Measurements from ENCODE around the gene NUDCD3. TPM values are rescaled to one million over a fixed set of nuclear protein-coding genes. Genes with fewer than 3 reads are reported as not detected.

Gene NUDCD3
- total RNA-seq, 1 experiment from 2014 or later: 71.9 TPM

DNA sequence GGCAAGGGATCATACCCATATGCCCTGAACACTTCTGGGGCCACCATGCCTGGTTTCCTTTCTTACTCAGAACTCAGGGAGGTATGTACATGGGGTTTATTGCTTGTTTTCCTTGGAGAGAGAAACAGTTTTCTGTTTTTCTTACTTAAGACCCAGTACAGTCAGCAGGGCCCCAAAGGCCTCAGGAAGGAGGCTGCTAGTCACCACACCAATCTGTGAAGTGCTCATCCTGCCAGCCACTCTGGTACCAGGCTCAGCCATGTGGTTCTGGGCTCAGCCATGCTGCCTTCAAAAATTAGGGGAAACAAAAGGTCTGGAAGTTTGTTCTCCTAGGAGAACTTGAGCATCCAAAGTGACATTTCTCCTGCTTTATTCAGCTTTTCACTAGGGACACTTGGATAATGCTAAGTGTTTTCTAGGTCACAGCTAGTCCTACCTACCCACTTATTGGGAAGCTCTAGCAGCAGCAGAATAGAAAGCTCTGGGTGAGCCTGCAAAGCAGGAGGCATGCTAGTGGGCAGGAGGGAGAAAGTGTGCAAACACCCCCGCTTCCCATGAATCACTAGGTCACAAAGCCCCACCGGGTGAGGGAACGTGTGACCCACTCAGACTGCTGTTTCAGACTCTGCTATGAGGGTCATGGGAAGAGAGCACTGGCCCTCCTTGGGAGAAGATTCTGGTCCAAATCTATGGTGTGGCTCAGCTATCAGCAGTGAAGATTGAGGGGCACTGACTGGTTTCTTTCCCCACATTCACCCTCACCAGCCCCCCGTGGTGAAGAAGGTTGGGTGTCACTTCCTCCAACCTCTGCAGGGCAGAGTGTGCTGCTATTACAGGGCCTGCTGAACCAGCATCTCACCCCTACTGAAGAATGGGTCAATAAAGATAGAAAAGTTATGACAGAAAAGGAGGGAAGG is 23.9 kb downstream of the NUDCD3 start:
- no peak overlapping the region for H3K23ac ChIP-seq (ENCODE audit: insufficient read length, low read depth, low read length)
- H3K9me3 Mint-ChIP-seq: no peaks in the 10 kb centered on the region
- no peaks in the 10 kb centered on the region for H3K27me3 ChIP-seq (ENCODE audit: insufficient read depth, low read length)
- no peak overlapping the region for H2AFZ ChIP-seq (ENCODE audit: low read length)
- H3K27ac Mint-ChIP-seq: no peak overlapping the region; a peak in 1 of 7 replicates
- no peak overlapping the region for H2BK20ac ChIP-seq (ENCODE audit: low read depth, low read length, poor library complexity, severe bottlenecking)
- no peaks in the 10 kb centered on the region for H3K4me1 ChIP-seq (ENCODE audit: insufficient read depth, low read length)
- H2BK12ac ChIP-seq (ENCODE audit: insufficient read length, low read depth, low read length): no peak overlapping the region
- H2BK5ac ChIP-seq (ENCODE audit: insufficient read length, low read length): no peak overlapping the region
- no peaks in the 10 kb centered on the region for H4K20me1 ChIP-seq (ENCODE audit: control insufficient read depth, insufficient read depth, insufficient read length)
- H4K91ac ChIP-seq (ENCODE audit: insufficient read length, low read depth, low read length): no peak overlapping the region
- TF ChIP-seq, protein P1, sequence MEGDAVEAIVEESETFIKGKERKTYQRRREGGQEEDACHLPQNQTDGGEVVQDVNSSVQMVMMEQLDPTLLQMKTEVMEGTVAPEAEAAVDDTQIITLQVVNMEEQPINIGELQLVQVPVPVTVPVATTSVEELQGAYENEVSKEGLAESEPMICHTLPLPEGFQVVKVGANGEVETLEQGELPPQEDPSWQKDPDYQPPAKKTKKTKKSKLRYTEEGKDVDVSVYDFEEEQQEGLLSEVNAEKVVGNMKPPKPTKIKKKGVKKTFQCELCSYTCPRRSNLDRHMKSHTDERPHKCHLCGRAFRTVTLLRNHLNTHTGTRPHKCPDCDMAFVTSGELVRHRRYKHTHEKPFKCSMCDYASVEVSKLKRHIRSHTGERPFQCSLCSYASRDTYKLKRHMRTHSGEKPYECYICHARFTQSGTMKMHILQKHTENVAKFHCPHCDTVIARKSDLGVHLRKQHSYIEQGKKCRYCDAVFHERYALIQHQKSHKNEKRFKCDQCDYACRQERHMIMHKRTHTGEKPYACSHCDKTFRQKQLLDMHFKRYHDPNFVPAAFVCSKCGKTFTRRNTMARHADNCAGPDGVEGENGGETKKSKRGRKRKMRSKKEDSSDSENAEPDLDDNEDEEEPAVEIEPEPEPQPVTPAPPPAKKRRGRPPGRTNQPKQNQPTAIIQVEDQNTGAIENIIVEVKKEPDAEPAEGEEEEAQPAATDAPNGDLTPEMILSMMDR (conservative IDR thresholded peaks at IDR 0.05): no peak
- no peaks in the 10 kb centered on the region for H3K9me3 ChIP-seq (ENCODE audit: control insufficient read depth, low read depth, low read length)
- DNase-seq: no peak
- H3K4me1 Mint-ChIP-seq: peaks cover 0 to 4% of the 10 kb centered on the region in 2 experiments; a peak in 2 of 4 replicates
- H2BK120ac ChIP-seq (ENCODE audit: low read depth, low read length, poor library complexity, severe bottlenecking): no peak overlapping the region
- peaks cover 13% of the 10 kb centered on the region for H3K79me1 ChIP-seq (ENCODE audit: insufficient read depth, low read depth, low read length, poor library complexity, severe bottlenecking)
- H2BK15ac ChIP-seq (ENCODE audit: low read depth, low read length): no peak overlapping the region
- no peaks in the 10 kb centered on the region for H3K23me2 ChIP-seq (ENCODE audit: insufficient read length, low read depth, low read length, poor library complexity, severe bottlenecking)
- H3T11ph ChIP-seq (ENCODE audit: low read length): no peak overlapping the region
- peaks cover 0 to 40% (median 24%) of the 10 kb centered on the region in 3 experiments; a peak in 6 of 7 replicates for H3K36me3 Mint-ChIP-seq (ENCODE audit: insufficient read depth in 1 of 3, low read depth in 3 of 3)
- no peak overlapping the region for H4K5ac ChIP-seq (ENCODE audit: insufficient read length, low read depth, low read length)
- no peak overlapping the region for H2AK5ac ChIP-seq (ENCODE audit: insufficient read length, low read length)
- no peak overlapping the region for H3K4ac ChIP-seq (ENCODE audit: low read depth, low read length)
- H3K9ac ChIP-seq (ENCODE audit: extremely low read depth, insufficient read length, low read length): no peak overlapping the region
- no peak overlapping the region for H3K4me3 Mint-ChIP-seq
- no peak overlapping the region for H3K56ac ChIP-seq (ENCODE audit: insufficient read length, low read depth, low read length)
- no peak overlapping the region for H3K18ac ChIP-seq (ENCODE audit: insufficient read length, low read depth, low read length)
- WGBS (ENCODE audit: extremely low coverage, insufficient read length, low lambda C conversion rate): no CpG with 5 or more reads among the region's 4 CpGs
- H3K79me2 ChIP-seq (ENCODE audit: insufficient read depth, low read length): peaks cover 7% of the 10 kb centered on the region
- H3K27me3 Mint-ChIP-seq (ENCODE audit: low read depth): no peaks in the 10 kb centered on the region
- no peak overlapping the region for H3K14ac ChIP-seq (ENCODE audit: insufficient read depth, low read length)
- no peak overlapping the region for H4K8ac ChIP-seq (replicated peaks; ENCODE audit: insufficient read length, low read depth, low read length)
- no peak overlapping the region for H3K4me2 ChIP-seq (ENCODE audit: insufficient read depth, insufficient read length, low read length)
- no peak overlapping the region for H3K27ac ChIP-seq (ENCODE audit: insufficient read length, low read depth, low read length)

All from H9 (cell line).